GM23248 (cell line): ENCODE measurements around the gene LY6G6D.

ENCODE experiments used
- EZH2 ChIP-seq: fragments of 200-600 bp; sonication (generic); IDR thresholded peaks from 2 replicates; pipeline ENCODE4 v1.6.1; 2018; ENCODE audit warnings: antibody characterized with exemption, mild to moderate bottlenecking; ENCODE audit not compliant: insufficient read depth, poor library complexity, severe bottlenecking
- EZH2phosphoT487 ChIP-seq: fragments of 200-600 bp; sonication (generic); IDR thresholded peaks from 2 replicates; pipeline ENCODE4 v1.6.1; 2018; ENCODE audit warnings: antibody characterized with exemption, moderate library complexity, mild to moderate bottlenecking, low read depth; ENCODE audit not compliant: insufficient read depth

GRCh38 chr6:31707701-31708100, 7.4 kb upstream of the LY6G6D start:
- TF ChIP-seq EZH2 (no peak), EZH2phosphoT487 (no peak)
